ENCODE results near the gene ZNHIT6.
"Not testable (repeated sequence)": the region's sequence is repeated elsewhere in the genome, so short reads cannot be mapped to it uniquely, and the experiment has no call there.

The ZNHIT6 gene

GRCh38 chr1:85649591-85649990 lies 58.6 kb downstream of the ZNHIT6 start:
- no peak for DNase-seq (ENCODE audit: low spot score)
- in situ Hi-C loops (cut with MboI; ENCODE audit: low pct_unique_long_range_greater_than_20kb, low sequenced_read_pairs, unreplicated experiment): no loop called here
- no peak for TF ChIP-seq CTCF (IDR thresholded peaks at IDR 0.05; ENCODE audit: extremely low read depth, insufficient read depth, missing control alignments)

- DNase-seq (ENCODE audit: low spot score); in situ Hi-C loops (cut with MboI; ENCODE audit: low pct_unique_long_range_greater_than_20kb, low sequenced_read_pairs, unreplicated experiment): not testable (repeated sequence)
Measured at GRCh38 chr1:85641598-85642556, 66.4 kb downstream of the ZNHIT6 start.

GRCh38 chr1:85639920-85640319 lies 68.3 kb downstream of the ZNHIT6 start:
- in situ Hi-C loops (cut with MboI; ENCODE audit: low pct_unique_long_range_greater_than_20kb, low sequenced_read_pairs, unreplicated experiment): not testable (repeated sequence)

GRCh38 chr1:85638412-85638811 lies 69.8 kb downstream of the ZNHIT6 start:
- in situ Hi-C loops (cut with MboI; ENCODE audit: low pct_unique_long_range_greater_than_20kb, low sequenced_read_pairs, unreplicated experiment): no loop called here
- DNase-seq (ENCODE audit: low spot score): no peak
- no peak for TF ChIP-seq CTCF (IDR thresholded peaks at IDR 0.05; ENCODE audit: extremely low read depth, insufficient read depth, missing control alignments)

More at GRCh38 chr1:85639920-85640319, 68.3 kb downstream of the ZNHIT6 start:
- DNase-seq (ENCODE audit: low spot score): not testable (repeated sequence)

GRCh38 chr1:85630493-85630892 lies 77.7 kb downstream of the ZNHIT6 start:
- in situ Hi-C loops (cut with MboI; ENCODE audit: low pct_unique_long_range_greater_than_20kb, low sequenced_read_pairs, unreplicated experiment): no loop called here
- no peak for DNase-seq (ENCODE audit: low spot score)
- no peak for TF ChIP-seq CTCF (IDR thresholded peaks at IDR 0.05; ENCODE audit: extremely low read depth, insufficient read depth, missing control alignments)

DNA sequence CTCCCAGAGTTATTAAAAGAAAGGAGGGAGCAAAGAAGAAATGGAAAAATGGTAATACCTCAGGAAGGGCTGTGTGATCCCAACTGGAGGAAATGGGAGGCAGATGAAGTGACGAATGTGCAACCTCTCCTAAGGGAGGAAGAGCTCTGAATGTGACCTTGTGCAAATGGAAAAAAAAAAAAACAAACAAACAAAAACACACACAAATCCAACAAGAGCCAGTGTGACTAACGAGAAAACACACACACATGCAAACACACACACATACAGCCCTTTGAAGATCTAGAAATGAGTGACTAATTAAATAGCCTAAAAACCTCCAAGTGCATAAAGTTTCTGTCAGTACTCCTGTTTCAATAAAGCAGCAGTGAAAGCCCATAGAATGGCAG lies 78.7 kb downstream of the ZNHIT6 start:
- in situ Hi-C loops (cut with MboI; ENCODE audit: low pct_unique_long_range_greater_than_20kb, low sequenced_read_pairs, unreplicated experiment): no loop called here
- no peak for TF ChIP-seq CTCF (IDR thresholded peaks at IDR 0.05; ENCODE audit: extremely low read depth, insufficient read depth, missing control alignments)
- no peak for DNase-seq (ENCODE audit: low spot score)

DNA sequence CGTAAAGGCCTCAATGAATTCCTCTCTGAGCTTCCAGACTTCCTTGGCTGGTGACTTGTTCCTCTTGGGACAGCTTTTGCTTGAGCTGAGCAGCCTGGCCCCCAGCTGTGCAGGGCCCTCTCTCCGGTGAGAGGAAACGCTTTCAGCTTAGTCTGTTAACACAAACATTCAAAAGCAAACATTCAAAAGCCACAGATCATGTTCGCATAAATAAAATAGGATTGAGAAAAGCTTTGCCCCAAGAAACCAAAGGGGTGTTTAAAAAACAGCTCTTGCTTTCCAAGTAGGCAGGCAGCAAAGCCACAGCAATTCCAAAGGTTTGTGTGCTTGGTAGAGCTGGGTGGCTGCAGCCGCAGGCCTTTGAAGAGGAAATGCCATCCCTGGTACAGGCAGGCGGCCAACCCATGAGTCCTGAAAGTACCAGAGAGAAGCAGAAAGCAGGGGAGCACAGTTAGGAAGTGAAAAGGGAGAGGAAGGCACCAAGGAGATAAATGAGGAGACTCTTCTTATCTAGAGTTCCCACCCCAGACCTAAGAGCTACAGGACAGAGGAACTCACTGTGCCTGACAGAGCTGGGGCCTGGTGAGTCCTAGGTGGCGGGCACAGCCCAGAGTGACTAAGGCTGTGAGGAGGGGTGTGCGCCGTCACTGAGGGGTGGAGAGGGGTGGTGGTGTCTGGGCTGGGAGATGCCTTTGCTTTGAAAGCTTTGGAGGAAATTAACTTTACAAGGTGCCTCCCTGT lies 79.3 kb downstream of the ZNHIT6 start:
- no peak for DNase-seq (ENCODE audit: low spot score)
- in situ Hi-C loops (cut with MboI; ENCODE audit: low pct_unique_long_range_greater_than_20kb, low sequenced_read_pairs, unreplicated experiment): no loop called here
- TF ChIP-seq CTCF (IDR thresholded peaks at IDR 0.05; ENCODE audit: extremely low read depth, insufficient read depth, missing control alignments): no peak
